ENCODE results near the gene RAB4A.

RAB4A gene

DNA sequence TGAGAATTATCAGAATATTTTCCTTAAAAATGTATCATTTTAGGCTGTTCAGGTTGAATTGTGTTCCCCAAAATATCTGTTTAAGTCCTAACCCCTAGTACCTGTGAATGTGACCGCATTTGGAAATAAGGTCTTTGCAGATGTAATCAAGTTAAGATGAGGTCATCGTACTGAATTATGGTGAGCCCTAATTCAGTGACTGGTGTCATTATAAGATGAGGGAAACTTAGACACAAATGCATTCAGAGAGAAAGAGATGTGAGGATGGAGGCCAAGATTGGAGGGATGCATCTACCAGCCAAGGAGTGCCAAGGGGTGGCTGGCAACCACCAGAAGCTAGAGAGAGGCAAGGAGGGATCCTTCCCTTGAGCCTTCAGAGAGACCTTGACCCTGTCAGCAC is 4.1 kb downstream of the RAB4A start:
- Histone ChIP-seq H3K9me2 (replicated peaks; ENCODE audit: insufficient read depth, low read length) (no peaks in the 10 kb centered on the region), H3K9ac (ENCODE audit: low read length) (no peak overlapping the region), H3K4me1 (ENCODE audit: low read length) (peaks cover 9% of the 10 kb centered on the region), H3K4me2 (ENCODE audit: low read depth, low read length) (no peak overlapping the region), H3K27me3 (replicated peaks; ENCODE audit: insufficient read depth, low read length) (no peaks in the 10 kb centered on the region), H3K36me3 (replicated peaks; ENCODE audit: insufficient read depth, low read length) (no peaks in the 10 kb centered on the region), H2AFZ (ENCODE audit: low read length) (no peak overlapping the region), H3K79me2 (ENCODE audit: low read length) (peaks cover 83% of the 10 kb centered on the region), H3K9me3 (replicated peaks; ENCODE audit: insufficient read depth, low read length) (no peaks in the 10 kb centered on the region), H3K4me3 (ENCODE audit: low read length) (no peak overlapping the region), H4K20me1 (ENCODE audit: insufficient read depth, low read length) (no peaks in the 10 kb centered on the region), H3K27ac (ENCODE audit: low read length) (no peak overlapping the region), H3F3A (ENCODE audit: insufficient read depth, low read length) (peaks cover 10% of the 10 kb centered on the region)
- DNase-seq, result no peak
- no peak for TF ChIP-seq EZH2phosphoT487 (IDR thresholded peaks at IDR 0.05; ENCODE audit: low read length)

DNA sequence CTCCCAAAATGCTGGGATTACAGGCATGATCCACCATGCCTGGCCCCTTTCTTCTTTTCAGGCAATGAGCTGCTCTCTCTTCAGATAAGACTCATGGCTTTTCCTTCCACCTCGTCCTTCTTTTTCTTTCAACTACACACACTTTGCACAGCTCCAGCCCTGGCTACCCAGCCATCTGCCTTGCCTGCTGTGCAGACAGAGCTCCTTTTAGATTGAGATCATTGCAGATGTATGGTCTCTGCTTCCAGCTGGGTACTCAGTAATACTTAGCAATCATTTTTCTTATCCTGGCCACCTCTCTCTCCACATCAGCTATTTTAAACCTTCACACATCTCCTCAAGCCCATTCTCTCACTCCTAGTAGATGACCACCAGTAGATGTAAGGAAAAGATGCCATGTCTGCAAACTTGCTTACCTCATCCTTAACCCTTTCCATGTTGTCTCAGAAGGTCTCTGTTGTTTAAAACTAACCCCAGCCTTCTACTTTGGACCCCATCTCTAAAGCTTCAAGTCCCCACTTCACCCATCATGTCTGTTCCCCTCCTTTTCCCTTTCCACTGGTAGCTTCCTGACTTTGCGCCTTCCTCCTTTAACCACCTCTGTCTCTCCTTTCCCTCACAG is 7.3 kb downstream of the RAB4A start:
- Histone ChIP-seq H2AFZ (ENCODE audit: low read length) (no peak overlapping the region), H3F3A (ENCODE audit: insufficient read depth, low read length) (no peaks in the 10 kb centered on the region), H3K9me2 (replicated peaks; ENCODE audit: insufficient read depth, low read length) (no peaks in the 10 kb centered on the region), H3K4me3 (ENCODE audit: low read length) (no peak overlapping the region), H3K27me3 (replicated peaks; ENCODE audit: insufficient read depth, low read length) (no peaks in the 10 kb centered on the region), H3K9me3 (replicated peaks; ENCODE audit: insufficient read depth, low read length) (no peaks in the 10 kb centered on the region), H3K4me1 (ENCODE audit: low read length) (no peaks in the 10 kb centered on the region), H3K27ac (ENCODE audit: low read length) (no peak overlapping the region), H3K4me2 (ENCODE audit: low read depth, low read length) (no peak overlapping the region), H3K36me3 (replicated peaks; ENCODE audit: insufficient read depth, low read length) (no peaks in the 10 kb centered on the region), H3K79me2 (ENCODE audit: low read length) (peaks cover 95% of the 10 kb centered on the region), H3K9ac (ENCODE audit: low read length) (no peak overlapping the region), H4K20me1 (ENCODE audit: insufficient read depth, low read length) (no peaks in the 10 kb centered on the region)
- no peak for TF ChIP-seq EZH2 (optimal IDR thresholded peaks at IDR 0.05; ENCODE audit: low read depth, low read length)
- no peak for DNase-seq

DNA sequence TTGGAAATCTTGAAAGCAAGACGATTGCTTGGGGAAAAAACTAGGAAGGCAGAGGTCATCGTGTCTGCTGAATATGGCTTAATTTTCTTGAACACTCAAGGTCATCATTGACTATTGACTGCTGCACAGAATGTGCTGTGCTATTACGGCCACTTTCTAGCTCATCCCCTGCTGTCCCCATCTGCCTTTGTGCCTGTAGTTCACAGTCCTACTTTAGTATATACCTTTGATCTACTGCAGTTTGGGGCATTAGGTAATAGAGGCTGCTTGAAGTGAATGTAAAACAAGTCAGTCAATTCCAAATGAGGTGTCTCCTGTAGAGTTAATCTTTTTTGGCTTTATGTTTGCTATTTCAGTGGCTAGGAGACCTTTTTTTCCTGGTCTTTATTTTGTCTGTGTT is 8.3 kb downstream of the RAB4A start:
- Histone ChIP-seq H3K4me3 (ENCODE audit: low read length) (no peak overlapping the region), H2AFZ (ENCODE audit: low read length) (no peak overlapping the region), H3K9me3 (replicated peaks; ENCODE audit: insufficient read depth, low read length) (no peaks in the 10 kb centered on the region), H3K36me3 (replicated peaks; ENCODE audit: insufficient read depth, low read length) (no peaks in the 10 kb centered on the region), H3K4me2 (ENCODE audit: low read depth, low read length) (no peak overlapping the region), H3K27me3 (replicated peaks; ENCODE audit: insufficient read depth, low read length) (no peaks in the 10 kb centered on the region), H3F3A (ENCODE audit: insufficient read depth, low read length) (no peaks in the 10 kb centered on the region), H3K27ac (ENCODE audit: low read length) (no peak overlapping the region), H3K9ac (ENCODE audit: low read length) (no peak overlapping the region), H3K79me2 (ENCODE audit: low read length) (peaks cover 93% of the 10 kb centered on the region), H4K20me1 (ENCODE audit: insufficient read depth, low read length) (no peaks in the 10 kb centered on the region), H3K9me2 (replicated peaks; ENCODE audit: insufficient read depth, low read length) (no peaks in the 10 kb centered on the region), H3K4me1 (ENCODE audit: low read length) (no peaks in the 10 kb centered on the region)
- no peak for TF ChIP-seq EZH2 (optimal IDR thresholded peaks at IDR 0.05; ENCODE audit: low read depth, low read length)
- TF ChIP-seq, protein P1, sequence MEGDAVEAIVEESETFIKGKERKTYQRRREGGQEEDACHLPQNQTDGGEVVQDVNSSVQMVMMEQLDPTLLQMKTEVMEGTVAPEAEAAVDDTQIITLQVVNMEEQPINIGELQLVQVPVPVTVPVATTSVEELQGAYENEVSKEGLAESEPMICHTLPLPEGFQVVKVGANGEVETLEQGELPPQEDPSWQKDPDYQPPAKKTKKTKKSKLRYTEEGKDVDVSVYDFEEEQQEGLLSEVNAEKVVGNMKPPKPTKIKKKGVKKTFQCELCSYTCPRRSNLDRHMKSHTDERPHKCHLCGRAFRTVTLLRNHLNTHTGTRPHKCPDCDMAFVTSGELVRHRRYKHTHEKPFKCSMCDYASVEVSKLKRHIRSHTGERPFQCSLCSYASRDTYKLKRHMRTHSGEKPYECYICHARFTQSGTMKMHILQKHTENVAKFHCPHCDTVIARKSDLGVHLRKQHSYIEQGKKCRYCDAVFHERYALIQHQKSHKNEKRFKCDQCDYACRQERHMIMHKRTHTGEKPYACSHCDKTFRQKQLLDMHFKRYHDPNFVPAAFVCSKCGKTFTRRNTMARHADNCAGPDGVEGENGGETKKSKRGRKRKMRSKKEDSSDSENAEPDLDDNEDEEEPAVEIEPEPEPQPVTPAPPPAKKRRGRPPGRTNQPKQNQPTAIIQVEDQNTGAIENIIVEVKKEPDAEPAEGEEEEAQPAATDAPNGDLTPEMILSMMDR (IDR thresholded peaks at IDR 0.05; ENCODE audit: low read length), result no peak
- no peak for TF ChIP-seq EZH2phosphoT487 (IDR thresholded peaks at IDR 0.05; ENCODE audit: low read length)
- no peak for DNase-seq

DNA sequence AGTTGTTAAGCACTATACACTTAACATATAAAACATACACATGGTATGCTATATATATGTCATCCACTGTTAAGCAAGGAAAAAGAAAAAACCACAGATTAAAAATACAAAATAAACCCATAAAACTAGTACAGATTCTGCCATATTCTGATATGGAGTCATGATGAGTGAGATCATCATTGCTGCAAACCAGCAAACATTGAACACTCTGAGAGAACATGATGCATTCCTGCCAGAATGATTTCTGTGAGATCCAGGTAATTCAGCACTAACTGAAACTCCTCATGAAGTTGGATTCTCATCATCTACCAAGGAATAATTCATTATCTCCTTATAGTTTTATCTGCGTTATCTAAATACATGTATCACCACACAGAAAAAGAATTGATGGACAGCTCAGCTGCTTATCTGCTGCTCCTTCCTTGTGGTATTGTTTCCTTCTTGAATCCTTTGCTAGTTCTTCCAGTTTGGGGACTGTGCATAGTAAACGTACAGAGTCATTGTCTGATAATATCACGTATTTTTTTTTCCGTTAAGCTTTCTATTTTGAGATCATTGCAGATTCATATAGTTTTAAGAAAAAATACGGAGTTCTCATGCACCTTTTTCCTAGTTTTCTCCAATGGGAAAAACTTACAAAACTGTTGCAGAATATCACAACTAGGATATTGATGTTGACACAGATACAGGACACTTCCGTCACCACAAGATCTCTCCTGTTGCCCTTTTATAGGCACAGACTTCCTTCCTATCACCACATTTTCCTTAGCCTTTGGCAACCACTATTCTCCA is 9.3 kb downstream of the RAB4A start:
- peaks cover 93% of the 10 kb centered on the region for H3K79me2 ChIP-seq (ENCODE audit: low read length)
- no peak for TF ChIP-seq EZH2 (optimal IDR thresholded peaks at IDR 0.05; ENCODE audit: low read depth, low read length)
- no peak for TF ChIP-seq EZH2phosphoT487 (IDR thresholded peaks at IDR 0.05; ENCODE audit: low read length)
- TF ChIP-seq, protein P1 (IDR thresholded peaks at IDR 0.05; ENCODE audit: low read length), result no peak
- H2AFZ ChIP-seq (ENCODE audit: low read length), result no peak overlapping the region
- no peaks in the 10 kb centered on the region for H3K9me2 ChIP-seq (replicated peaks; ENCODE audit: insufficient read depth, low read length)
- no peak for DNase-seq
- no peaks in the 10 kb centered on the region for H3K9me3 ChIP-seq (replicated peaks; ENCODE audit: insufficient read depth, low read length)
- no peak overlapping the region for H3K4me3 ChIP-seq (ENCODE audit: low read length)
- H3K9ac ChIP-seq (ENCODE audit: low read length), result no peak overlapping the region
- H3K4me2 ChIP-seq (ENCODE audit: low read depth, low read length), result no peak overlapping the region
- H3K36me3 ChIP-seq (replicated peaks; ENCODE audit: insufficient read depth, low read length), result no peaks in the 10 kb centered on the region
- no peaks in the 10 kb centered on the region for H4K20me1 ChIP-seq (ENCODE audit: insufficient read depth, low read length)
- H3K4me1 ChIP-seq (ENCODE audit: low read length), result no peaks in the 10 kb centered on the region
- H3F3A ChIP-seq (ENCODE audit: insufficient read depth, low read length), result no peaks in the 10 kb centered on the region
- no peaks in the 10 kb centered on the region for H3K27me3 ChIP-seq (replicated peaks; ENCODE audit: insufficient read depth, low read length)
- H3K27ac ChIP-seq (ENCODE audit: low read length), result no peak overlapping the region

Data from MM.1S (cell line).